Umbilical cord (tissue), 2 donors: ENCODE data around the gene ADAM8. TPM values are rescaled to one million over a fixed set of nuclear protein-coding genes. Genes with fewer than 3 reads are reported as not detected.
"Not testable (repeated sequence)": the region's sequence is repeated elsewhere in the genome, so short reads cannot be mapped to it uniquely, and the experiment has no call there.

Experiments
- DNase-seq: peaks from one replicate; pipeline ENCODE4 v3.0.0-alpha.2; 2015; ENCODE audit warnings: low spot score
- total RNA-seq: library from RNA; depleted of rRNA; stranded (reverse); fragments of >200 nt; gene quantifications from one replicate; pipeline ENCODE4 v1.2.3, GENCODE V29; 2014; ENCODE audit warnings: low replicate concordance; ENCODE audit not compliant: insufficient read depth

Gene ADAM8
- total RNA-seq, 1 donor from 2014 or later = 6.3 TPM

DNA sequence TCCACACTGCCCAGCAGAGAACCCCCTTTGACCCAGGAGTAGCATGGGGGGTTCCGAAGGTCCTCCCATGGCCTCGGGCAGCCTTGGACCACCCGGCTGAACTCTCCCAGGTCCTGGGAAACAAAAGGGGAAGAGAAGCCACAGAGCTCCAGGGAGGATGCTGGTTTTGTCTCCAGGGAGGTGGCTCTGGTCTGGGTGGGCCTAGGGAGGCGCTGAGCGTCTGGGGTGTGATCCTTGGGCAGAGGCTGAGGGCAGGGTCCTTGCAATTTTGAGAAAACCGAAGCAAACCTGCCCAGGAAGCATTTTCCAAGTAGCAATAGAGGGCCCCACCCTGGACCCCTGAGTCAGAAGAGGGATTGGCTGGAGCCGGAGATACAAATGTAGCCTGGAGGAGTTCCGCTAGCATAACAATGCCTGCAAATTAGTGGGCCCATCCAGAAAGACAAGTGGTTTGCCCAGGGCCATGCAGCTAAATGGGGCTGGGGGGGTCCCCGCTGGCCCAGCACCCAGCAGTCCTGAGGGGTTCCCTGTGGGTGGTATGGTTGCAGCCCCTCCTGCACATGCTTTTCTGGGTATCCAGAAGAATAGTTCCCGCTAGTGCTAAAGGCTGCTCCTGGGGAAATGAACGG lies 44.6 kb downstream of the ADAM8 start:
- no peak for DNase-seq

DNA sequence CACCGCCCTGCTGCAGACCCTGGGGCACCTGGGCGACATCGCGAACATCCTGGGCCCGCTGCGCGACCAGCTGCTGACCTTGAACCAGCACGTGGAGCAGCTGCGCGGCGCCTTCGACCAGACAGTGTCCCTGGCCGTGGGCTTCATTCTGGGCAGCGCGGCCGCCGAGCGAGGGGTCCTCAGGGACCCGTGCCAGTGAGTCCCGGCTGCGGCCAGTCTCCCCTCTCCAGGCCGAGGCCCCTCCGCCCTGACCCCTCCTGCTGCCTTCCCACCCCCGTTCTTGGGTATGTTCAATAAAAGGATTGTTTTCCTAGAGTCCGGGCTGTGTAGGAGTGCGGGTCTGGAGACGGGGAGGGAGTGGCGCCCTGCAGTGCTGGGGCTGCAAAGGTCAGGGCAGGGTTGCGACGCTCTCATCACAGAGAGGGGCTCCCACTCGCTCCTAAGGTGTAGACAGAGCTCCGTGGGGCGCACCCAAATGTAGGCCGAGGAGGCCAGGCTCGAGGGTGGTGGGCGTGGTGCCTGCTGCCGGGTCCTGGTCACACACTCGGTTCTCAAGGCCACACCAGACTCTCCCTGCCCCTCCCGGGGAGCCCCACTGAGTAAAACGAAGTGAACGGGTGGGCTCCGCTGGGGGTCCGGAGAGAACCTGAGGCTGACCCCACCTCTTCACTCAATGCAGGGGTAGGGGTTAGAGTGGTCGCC lies 45.3 kb downstream of the ADAM8 start:
- no peak for DNase-seq

- DNase-seq = no peak
Measured at GRCh38 chr10:133230387-133231195, 46.1 kb downstream of the ADAM8 start.

GRCh38 chr10:133230044-133230361 lies 46.7 kb downstream of the ADAM8 start, which contains the start of gene UTF1:
TSS of gene UTF1 (plus strand) at chr10:133230217. CDS start at chr10:133230289, 72 bp downstream.
- no peak for DNase-seq

DNA sequence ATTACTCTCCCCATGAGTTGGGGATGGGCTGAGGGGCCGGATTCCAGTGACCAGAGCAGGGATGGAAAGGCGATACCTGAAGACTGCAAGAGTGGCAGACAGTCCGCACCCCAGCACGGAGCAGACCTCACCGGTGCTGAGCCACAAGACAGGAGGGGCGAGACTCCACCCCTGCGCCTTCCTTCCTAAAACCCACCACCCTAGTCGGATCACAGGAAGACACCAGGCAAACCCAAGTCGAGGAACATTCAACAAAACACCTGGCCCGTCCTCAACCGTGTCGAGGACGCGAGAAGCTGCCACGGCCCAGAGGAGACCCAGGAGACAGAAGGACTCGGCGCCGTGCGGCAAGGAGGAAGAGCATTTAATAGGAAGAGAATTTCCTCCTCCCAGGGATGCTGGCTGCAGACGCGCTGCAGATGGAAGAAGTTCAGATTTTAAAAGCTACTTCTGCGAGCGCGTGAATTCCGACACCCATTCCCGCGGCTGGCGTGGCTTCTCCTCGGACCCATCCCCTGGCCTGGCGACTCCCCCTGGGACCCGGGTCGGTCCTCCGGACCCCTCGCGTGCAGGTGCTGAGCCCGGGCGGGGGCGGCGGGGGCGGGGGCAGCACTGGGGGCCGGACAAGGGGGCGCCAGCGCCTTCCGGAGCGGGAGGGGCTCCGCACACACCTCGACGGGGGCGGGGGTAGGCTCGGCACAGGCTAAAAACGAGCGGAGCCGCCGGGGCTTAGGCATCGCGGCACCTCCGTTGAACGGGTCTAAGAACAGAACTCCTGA lies 47.2 kb downstream of the ADAM8 start:
- DNase-seq = no peak

DNA sequence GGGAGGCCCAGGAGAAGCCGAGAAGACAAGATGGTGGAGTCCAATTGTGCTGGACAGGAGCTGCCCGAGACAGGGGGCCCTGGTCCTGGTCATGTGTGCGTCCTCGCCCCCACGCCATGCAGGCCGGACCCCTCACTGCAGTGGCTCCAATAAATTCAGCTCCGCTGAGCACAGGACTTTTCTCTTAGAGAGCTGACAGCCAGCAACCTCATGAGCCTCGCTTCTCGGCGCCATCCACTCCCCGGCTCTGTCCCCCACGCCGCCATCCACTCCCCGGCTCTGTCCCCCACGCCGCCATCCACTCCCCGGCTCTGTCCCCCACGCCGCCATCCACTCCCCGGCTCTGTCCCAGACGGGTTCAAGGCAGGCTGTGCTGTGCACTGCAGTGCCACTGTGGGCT lies 49.4 kb downstream of the ADAM8 start:
- no peak for DNase-seq

DNA sequence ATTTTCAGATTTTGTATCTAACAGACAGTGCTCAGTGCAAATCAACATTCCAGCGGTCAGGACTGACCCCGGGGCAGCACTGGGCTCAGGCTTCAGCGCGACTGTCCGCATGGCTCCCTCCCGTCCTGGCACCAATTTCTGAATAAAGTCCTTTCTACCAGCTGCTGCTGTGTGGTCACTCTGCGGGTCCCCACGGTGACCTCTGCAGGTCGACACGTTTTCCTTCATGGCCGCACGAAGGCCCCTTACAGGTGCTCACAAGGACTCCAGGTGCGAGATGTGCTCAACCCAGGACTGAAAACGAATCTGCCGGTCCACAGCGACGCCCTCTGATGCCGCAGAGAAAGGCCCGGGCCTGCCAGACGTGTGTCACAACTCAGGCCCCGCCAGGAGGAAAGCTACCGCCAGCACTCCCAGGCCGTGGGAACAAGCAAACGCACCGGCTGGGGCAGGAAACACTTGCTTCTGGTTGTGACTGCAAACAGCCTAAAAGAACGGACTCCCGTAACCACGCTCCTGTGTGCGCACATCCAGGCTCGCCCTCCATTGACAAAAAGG lies 50.3 kb downstream of the ADAM8 start:
- DNase-seq = no peak

DNA sequence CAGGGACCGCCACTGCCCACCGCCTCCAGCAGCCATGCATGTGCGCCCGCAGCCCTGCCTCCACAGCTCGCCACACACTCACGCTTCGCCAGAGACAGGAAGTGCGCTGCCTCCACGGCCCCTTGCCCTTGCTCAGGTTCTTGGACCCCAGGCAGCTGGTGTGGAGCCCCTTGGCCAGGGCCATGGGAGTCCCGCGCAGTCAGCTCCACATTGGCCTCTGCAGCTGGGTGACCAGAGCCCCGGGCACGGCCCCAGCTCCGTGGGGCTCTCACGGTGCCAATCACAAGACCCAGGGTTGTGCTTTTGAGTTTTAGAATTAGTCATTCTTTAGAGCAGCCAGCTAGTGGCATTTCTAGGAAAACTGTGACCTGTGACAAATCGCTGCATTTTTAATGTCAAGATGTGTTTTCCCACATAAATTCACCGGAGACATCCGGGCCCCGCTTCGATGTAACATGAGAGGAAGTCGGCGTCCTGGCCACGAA lies 50.9 kb downstream of the ADAM8 start:
- DNase-seq = no peak

DNA sequence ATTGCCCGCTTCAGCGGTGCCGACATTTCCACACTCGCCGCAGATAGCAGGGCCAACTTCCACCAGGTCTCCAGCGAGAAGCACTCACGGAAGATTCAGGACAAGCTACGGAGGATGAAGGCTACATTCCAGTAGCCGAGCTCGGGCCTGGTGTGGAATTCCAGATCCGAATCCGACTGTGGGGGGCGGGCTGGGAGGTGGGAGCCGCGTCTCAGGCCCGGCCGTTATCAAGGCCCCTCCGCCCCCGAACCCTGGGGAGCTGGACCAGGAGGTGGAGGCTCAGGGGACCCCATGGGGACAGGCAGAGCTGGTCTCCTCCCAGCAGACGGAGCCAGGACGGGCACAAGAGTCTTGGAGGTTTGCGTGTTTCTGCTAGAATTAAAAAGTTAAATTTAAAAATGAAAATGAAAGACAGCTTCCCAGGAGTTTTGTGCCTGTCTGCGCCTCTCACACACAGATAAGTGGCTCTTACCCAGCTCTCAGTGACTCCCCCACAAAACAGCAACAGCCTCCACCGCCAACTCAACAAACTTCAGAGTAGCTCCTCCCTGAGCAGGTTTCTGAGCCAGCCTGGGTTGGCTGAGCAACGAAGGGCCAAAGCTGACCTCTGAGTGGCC lies 51.8 kb downstream of the ADAM8 start:
- DNase-seq = no peak

DNA sequence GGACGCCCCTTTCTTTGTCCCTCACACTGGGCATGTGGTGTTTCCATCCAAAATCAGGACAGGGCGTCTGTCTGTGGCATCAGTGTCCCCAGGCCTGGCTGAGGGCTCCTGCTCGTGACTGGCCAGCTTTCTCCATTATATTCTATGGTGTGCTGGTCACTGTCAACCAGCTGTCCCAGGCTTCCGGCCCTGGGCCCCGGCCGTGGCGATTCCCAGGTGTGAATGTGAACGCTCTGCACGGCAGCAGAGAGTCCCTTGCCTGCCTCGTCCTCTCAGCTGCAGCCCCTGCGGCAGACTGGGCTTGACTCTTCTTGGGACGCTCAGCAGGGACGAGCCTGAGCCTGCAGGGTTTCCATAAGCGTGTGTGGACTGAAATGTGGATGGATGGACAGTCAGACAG lies 52.6 kb downstream of the ADAM8 start:
- DNase-seq = no peak

GRCh38 chr10:133221756-133222155 lies 54.9 kb downstream of the ADAM8 start:
- DNase-seq = not testable (repeated sequence)

DNA sequence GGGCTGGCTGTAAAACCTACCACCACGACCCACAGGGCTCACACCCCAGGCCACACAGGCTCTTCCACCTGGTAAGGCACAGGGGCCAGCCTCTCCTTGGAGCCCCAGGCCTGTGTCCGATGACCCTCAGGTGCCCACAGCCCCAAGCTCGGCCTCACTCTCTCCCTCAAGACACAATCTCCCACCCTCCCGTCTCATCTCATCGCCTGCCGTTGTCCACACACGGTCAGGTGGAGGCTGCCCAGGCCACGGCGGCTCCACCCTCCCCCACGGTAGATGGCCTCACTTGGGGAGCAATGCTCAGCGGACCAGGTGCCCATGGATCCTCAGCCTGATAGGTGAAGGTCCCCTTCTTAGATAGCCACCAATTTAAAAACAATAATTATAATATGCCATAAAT lies 55.3 kb downstream of the ADAM8 start:
- no peak for DNase-seq

GRCh38 chr10:133219782-133220181 lies 56.9 kb downstream of the ADAM8 start:
- DNase-seq = no peak

GRCh38 chr10:133218891-133219290 lies 57.8 kb downstream of the ADAM8 start:
- DNase-seq = no peak

GRCh38 chr10:133217800-133218589 lies 58.7 kb downstream of the ADAM8 start:
- no peak for DNase-seq

DNA sequence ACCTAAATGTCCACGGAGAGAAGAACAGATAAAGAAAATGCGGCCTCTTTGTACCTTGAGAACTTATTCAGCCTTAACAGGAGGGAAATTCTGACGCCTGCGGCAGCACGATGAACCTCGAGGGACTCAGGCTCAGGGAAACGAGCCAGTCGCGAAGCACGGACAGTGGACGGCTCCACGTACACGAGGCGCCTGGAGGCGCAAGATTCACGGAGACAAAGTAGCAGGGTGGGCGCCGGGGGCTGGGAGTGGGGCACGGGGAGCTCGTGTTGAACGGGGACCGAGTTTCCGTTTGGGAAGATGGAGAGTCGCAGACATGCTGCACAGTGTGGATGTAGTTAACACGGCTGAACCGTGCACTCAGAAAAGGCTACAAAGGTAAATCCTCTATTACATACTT lies 59.9 kb downstream of the ADAM8 start:
- DNase-seq = no peak

DNA sequence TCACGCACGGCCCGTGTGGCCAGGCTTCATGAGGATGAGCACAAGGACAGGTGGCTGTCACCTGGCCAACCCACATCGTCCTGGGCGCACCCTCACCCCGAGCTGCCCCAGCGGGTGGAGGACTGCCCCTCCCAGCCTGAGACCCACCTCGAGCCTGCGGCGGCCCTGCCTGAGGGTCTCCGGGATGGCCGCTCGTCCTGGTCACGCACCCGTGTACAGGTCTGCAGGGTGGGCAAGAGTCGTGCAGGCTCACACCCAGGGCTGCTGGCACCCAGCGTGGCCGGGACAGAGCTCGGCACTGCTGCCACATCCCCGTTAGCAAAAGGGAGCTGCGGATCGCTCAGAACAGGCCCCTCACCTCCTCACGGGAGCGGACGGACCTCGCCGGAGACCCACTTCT lies 61.1 kb downstream of the ADAM8 start:
- DNase-seq = no peak

DNA sequence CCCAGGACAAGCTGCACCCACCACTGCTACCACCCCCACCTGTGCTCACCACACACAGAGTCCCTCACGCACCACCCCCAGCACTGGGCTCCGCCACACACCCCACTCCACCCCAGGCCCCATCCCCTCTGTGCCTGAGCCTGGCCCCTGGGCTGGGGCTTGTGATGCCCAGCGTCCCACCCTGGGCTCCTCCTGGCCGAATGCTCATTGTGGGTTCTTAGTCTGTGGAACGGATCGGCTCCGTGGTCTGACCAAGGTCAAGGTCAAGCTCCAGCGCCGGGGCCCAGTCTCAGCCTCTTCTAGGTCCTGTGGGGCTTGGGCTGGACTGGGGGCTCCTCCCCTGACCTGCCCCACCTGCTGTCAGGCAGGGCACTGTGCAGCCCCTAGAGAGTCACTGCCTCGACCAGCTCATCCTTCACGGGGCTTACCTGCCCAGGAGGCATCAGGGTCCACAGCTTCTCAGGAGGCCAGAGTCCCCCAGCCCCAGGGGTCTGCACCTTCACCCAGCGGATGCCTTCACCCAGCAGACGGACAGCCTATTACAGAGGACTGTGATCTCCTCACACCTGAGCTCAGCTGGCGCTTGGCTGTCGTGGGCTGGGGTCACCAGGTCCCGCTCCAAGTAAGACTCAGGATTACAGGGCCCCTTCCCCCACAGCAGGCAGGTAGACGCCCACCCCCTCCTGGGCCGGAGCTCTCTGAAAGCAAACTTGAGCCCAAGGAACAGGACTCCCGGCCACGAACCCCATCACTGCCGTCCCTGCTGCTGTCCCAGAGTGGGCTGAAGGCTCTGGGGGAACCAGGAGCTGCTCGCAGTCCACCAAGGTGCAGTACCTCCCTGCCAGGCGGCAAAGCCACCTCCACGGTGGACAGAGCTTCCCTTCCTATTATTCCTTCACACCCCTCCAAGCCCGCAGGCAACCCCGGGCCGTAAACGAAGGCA lies 61.9 kb downstream of the ADAM8 start:
- no peak for DNase-seq
